HepG2 (cell line): ENCODE data around the gene SERTAD1. TPM values are rescaled to one million over a fixed set of nuclear protein-coding genes. Genes with fewer than 3 reads are reported as not detected.
A peak's percentile ranks its signal among the peaks of the same experiment; 100 is the strongest.

Experiments
- ARID2 ChIP-seq: sonication (generic); formaldehyde crosslinking; IDR thresholded peaks from 2 replicates; pipeline ENCODE4 v1.8.1; 2022; ENCODE audit warnings: mild to moderate bottlenecking, missing genetic modification reagents, borderline replicate concordance
- ASH2L ChIP-seq: fragments of 300-600, 200-600 bp; sonication (generic); IDR thresholded peaks from 2 replicates; pipeline ENCODE4 v1.7.0; 2017; ENCODE audit warnings: low read depth, mild to moderate bottlenecking, moderate library complexity, mixed read lengths, low read length; ENCODE audit not compliant: insufficient read length
- HOXA9 ChIP-seq: sonication (generic); formaldehyde crosslinking; IDR thresholded peaks from 2 replicates; pipeline ENCODE4 v1.8.1; 2022; ENCODE audit warnings: missing genetic modification reagents, mild to moderate bottlenecking, moderate library complexity, borderline replicate concordance
- KLF13 ChIP-seq: sonication (generic); formaldehyde crosslinking; IDR thresholded peaks from 2 replicates; pipeline ENCODE4 v1.4.0; 2020; ENCODE audit warnings: mild to moderate bottlenecking, missing genetic modification reagents
- MXD4 ChIP-seq: IDR thresholded peaks from 2 replicates; pipeline ENCODE4 v1.6.1; 2016; ENCODE audit warnings: mild to moderate bottlenecking, missing biosample characterization, missing genetic modification reagents
- NONO ChIP-seq, 2 experiments: fragments of 450-650 bp in 1 of 2; sonication (generic) in 1 of 2; formaldehyde crosslinking in 1 of 2; IDR thresholded peaks in 1 of 2; conservative IDR thresholded peaks in 1 of 2; 2 replicates each; pipeline versions ENCODE4 v1.6.1 to v1.8.0; 2017 to 2022; ENCODE audit warnings: mild to moderate bottlenecking in 1 of 2, missing genetic modification reagents in 1 of 2, moderate library complexity in 1 of 2
- RAD51 ChIP-seq: fragments of 450-650 bp; IDR thresholded peaks from 2 replicates; pipeline ENCODE4 v1.6.1; 2016; ENCODE audit warnings: borderline replicate concordance
- SALL1 ChIP-seq: sonication (generic); formaldehyde crosslinking; IDR thresholded peaks from 2 replicates; pipeline ENCODE4 v1.8.0; 2022; ENCODE audit warnings: mild to moderate bottlenecking, missing genetic modification reagents
- SYNCRIP ChIP-seq: fragments of 200-400 bp; formaldehyde crosslinking; IDR thresholded peaks from 2 replicates; pipeline ENCODE4 v1.6.1; 2018; ENCODE audit warnings: mild to moderate bottlenecking, low read depth, low read length; ENCODE audit not compliant: insufficient read depth
- TMF1 ChIP-seq: sonication (generic); formaldehyde crosslinking; IDR thresholded peaks from 2 replicates; pipeline ENCODE4 v1.8.1; 2022; ENCODE audit warnings: low read depth, missing genetic modification reagents
- ZNF160 ChIP-seq: sonication (generic); formaldehyde crosslinking; IDR thresholded peaks from 2 replicates; pipeline ENCODE4 v1.8.0; 2022; ENCODE audit warnings: mild to moderate bottlenecking, inconsistent platforms, missing genetic modification reagents
- ZNF605 ChIP-seq: sonication (generic); formaldehyde crosslinking; IDR thresholded peaks from 2 replicates; pipeline ENCODE4 v1.8.0; 2022; ENCODE audit warnings: mild to moderate bottlenecking, missing genetic modification reagents
- polyA plus RNA-seq, 8 experiments: library from polyadenylated mRNA; depleted of rRNA in 3 of 8; stranded (reverse) in 7 of 8; unstranded in 1 of 8; fragments of >200 nt; fragmentation: Illumina TruSeq in 4 of 8; extraction: Trizol in 4 of 8; gene quantifications; 2 replicates each; pipeline versions ENCODE4 v1.2.1 to v1.2.3, GENCODE V29; 2011 to 2016; ENCODE audit warnings: low read depth in 4 of 8, missing spikeins in 1 of 8, mixed read lengths in 1 of 8; ENCODE audit not compliant: insufficient read depth in 1 of 8
- total RNA-seq, 5 experiments: library from RNA; depleted of rRNA; stranded (reverse); fragments of >200 nt; fragmentation: Illumina TruSeq; extraction: Trizol; gene quantifications; 2 replicates each; pipeline ENCODE4 v1.2.3, GENCODE V29; 2016; ENCODE audit warnings: low read depth in 1 of 5
- TF ChIP-seq, protein P1 (sequence below): sonication (generic); formaldehyde crosslinking; IDR thresholded peaks from 2 replicates; pipeline ENCODE4 v1.4.0; 2020; ENCODE audit warnings: missing genetic modification reagents
- TF ChIP-seq, protein P2 (sequence below): IDR thresholded peaks from 2 replicates; pipeline ENCODE4 v1.4.0; 2020; ENCODE audit warnings: mild to moderate bottlenecking, missing genetic modification reagents
- TF ChIP-seq, protein P3 (sequence below): sonication (generic); formaldehyde crosslinking; conservative IDR thresholded peaks from 2 replicates; pipeline ENCODE4 v1.4.0; 2020; ENCODE audit warnings: mild to moderate bottlenecking, missing genetic modification reagents, moderate library complexity

SERTAD1 gene
- total and polyA plus RNA-seq, 2 of the 13 experiments (the other 11 are each of a cell fraction or from before 2014, with no cell fraction given), result 4.3 to 4.5 TPM

DNA sequence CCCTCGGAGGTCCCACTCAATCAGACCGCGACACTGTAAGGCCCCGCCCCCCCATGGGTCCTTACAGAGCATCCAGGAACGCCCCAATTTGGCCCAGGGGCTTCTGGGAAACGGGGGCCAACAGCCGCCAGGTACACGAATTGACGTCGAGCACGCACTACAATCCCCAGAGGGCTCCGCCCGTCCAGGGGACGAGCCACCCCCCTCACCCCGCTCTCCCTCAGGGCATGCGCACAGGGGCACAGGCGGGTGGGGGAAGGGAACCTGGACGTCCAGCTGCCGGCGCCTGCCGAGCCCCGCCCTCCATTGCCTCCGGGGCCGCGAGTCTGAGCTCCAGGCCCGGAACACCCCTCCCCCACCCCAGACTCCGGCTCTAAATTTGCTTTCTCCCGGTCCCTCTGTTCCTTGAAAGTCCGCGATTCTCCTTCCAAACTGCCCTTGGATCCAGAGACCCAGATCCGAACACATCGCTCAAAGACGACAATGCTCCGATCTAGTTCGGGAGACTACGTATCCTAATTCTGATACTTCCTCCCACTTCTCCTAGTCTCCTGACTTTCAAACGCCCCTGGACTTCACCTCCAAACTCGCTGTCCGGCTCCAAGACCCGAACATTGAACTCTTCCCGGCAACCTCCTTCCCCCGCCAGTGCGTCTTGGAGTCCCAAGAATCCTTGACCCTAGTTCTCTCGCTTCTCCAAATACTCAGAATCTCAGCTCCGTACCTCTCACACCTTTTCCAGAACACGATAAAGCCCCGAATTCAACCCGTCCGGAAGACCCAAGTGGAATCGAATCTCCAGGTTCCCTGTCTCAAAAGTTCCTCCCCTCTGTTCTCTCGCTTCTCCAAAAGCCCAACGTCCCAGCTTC, 17.6 kb upstream of the SERTAD1 start (continued):
- TF ChIP-seq, protein P1, sequence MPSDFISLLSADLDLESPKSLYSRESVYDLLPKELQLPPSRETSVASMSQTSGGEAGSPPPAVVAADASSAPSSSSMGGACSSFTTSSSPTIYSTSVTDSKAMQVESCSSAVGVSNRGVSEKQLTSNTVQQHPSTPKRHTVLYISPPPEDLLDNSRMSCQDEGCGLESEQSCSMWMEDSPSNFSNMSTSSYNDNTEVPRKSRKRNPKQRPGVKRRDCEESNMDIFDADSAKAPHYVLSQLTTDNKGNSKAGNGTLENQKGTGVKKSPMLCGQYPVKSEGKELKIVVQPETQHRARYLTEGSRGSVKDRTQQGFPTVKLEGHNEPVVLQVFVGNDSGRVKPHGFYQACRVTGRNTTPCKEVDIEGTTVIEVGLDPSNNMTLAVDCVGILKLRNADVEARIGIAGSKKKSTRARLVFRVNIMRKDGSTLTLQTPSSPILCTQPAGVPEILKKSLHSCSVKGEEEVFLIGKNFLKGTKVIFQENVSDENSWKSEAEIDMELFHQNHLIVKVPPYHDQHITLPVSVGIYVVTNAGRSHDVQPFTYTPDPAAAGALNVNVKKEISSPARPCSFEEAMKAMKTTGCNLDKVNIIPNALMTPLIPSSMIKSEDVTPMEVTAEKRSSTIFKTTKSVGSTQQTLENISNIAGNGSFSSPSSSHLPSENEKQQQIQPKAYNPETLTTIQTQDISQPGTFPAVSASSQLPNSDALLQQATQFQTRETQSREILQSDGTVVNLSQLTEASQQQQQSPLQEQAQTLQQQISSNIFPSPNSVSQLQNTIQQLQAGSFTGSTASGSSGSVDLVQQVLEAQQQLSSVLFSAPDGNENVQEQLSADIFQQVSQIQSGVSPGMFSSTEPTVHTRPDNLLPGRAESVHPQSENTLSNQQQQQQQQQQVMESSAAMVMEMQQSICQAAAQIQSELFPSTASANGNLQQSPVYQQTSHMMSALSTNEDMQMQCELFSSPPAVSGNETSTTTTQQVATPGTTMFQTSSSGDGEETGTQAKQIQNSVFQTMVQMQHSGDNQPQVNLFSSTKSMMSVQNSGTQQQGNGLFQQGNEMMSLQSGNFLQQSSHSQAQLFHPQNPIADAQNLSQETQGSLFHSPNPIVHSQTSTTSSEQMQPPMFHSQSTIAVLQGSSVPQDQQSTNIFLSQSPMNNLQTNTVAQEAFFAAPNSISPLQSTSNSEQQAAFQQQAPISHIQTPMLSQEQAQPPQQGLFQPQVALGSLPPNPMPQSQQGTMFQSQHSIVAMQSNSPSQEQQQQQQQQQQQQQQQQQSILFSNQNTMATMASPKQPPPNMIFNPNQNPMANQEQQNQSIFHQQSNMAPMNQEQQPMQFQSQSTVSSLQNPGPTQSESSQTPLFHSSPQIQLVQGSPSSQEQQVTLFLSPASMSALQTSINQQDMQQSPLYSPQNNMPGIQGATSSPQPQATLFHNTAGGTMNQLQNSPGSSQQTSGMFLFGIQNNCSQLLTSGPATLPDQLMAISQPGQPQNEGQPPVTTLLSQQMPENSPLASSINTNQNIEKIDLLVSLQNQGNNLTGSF (CRISPR knock-in tag), result no peak
- TF ChIP-seq MXD4 (CRISPR knock-in tag) (no peak), SYNCRIP (no peak), ASH2L (no peak), ZNF605 (CRISPR knock-in tag) (no peak; the same call in 1 of the 2 replicates), TMF1 (no peak), ZNF160 (CRISPR knock-in tag) (no peak), KLF13 (CRISPR knock-in tag) (no peak), SALL1 (peak; percentile 60; the same call in 1 of the 2 replicates), NONO (IDR thresholded peaks at IDR 0.05) (no peak), NONO (CRISPR knock-in tag; conservative IDR thresholded peaks at IDR 0.05) (peak; percentile 64; the same call in 1 of the 2 replicates), RAD51 (no peak), ARID2 (CRISPR knock-in tag) (no peak), HOXA9 (no peak)
- TF ChIP-seq, protein P2, sequence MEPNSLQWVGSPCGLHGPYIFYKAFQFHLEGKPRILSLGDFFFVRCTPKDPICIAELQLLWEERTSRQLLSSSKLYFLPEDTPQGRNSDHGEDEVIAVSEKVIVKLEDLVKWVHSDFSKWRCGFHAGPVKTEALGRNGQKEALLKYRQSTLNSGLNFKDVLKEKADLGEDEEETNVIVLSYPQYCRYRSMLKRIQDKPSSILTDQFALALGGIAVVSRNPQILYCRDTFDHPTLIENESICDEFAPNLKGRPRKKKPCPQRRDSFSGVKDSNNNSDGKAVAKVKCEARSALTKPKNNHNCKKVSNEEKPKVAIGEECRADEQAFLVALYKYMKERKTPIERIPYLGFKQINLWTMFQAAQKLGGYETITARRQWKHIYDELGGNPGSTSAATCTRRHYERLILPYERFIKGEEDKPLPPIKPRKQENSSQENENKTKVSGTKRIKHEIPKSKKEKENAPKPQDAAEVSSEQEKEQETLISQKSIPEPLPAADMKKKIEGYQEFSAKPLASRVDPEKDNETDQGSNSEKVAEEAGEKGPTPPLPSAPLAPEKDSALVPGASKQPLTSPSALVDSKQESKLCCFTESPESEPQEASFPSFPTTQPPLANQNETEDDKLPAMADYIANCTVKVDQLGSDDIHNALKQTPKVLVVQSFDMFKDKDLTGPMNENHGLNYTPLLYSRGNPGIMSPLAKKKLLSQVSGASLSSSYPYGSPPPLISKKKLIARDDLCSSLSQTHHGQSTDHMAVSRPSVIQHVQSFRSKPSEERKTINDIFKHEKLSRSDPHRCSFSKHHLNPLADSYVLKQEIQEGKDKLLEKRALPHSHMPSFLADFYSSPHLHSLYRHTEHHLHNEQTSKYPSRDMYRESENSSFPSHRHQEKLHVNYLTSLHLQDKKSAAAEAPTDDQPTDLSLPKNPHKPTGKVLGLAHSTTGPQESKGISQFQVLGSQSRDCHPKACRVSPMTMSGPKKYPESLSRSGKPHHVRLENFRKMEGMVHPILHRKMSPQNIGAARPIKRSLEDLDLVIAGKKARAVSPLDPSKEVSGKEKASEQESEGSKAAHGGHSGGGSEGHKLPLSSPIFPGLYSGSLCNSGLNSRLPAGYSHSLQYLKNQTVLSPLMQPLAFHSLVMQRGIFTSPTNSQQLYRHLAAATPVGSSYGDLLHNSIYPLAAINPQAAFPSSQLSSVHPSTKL, result no peak
- TF ChIP-seq, protein P3, sequence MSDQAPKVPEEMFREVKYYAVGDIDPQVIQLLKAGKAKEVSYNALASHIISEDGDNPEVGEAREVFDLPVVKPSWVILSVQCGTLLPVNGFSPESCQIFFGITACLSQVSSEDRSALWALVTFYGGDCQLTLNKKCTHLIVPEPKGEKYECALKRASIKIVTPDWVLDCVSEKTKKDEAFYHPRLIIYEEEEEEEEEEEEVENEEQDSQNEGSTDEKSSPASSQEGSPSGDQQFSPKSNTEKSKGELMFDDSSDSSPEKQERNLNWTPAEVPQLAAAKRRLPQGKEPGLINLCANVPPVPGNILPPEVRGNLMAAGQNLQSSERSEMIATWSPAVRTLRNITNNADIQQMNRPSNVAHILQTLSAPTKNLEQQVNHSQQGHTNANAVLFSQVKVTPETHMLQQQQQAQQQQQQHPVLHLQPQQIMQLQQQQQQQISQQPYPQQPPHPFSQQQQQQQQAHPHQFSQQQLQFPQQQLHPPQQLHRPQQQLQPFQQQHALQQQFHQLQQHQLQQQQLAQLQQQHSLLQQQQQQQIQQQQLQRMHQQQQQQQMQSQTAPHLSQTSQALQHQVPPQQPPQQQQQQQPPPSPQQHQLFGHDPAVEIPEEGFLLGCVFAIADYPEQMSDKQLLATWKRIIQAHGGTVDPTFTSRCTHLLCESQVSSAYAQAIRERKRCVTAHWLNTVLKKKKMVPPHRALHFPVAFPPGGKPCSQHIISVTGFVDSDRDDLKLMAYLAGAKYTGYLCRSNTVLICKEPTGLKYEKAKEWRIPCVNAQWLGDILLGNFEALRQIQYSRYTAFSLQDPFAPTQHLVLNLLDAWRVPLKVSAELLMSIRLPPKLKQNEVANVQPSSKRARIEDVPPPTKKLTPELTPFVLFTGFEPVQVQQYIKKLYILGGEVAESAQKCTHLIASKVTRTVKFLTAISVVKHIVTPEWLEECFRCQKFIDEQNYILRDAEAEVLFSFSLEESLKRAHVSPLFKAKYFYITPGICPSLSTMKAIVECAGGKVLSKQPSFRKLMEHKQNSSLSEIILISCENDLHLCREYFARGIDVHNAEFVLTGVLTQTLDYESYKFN, result peak; percentile 50
